ENCODE results near the gene SLC16A3. TPM values are rescaled to one million over a fixed set of nuclear protein-coding genes. Genes with fewer than 3 reads are reported as not detected.

Gene SLC16A3
- total and polyA plus RNA-seq, 9 of the 15 experiments (the other 6 are each of a cell fraction or from before 2014, with no cell fraction given) = 0.11 to 5.4 (median 1.2) TPM; not detected in 2

DNA sequence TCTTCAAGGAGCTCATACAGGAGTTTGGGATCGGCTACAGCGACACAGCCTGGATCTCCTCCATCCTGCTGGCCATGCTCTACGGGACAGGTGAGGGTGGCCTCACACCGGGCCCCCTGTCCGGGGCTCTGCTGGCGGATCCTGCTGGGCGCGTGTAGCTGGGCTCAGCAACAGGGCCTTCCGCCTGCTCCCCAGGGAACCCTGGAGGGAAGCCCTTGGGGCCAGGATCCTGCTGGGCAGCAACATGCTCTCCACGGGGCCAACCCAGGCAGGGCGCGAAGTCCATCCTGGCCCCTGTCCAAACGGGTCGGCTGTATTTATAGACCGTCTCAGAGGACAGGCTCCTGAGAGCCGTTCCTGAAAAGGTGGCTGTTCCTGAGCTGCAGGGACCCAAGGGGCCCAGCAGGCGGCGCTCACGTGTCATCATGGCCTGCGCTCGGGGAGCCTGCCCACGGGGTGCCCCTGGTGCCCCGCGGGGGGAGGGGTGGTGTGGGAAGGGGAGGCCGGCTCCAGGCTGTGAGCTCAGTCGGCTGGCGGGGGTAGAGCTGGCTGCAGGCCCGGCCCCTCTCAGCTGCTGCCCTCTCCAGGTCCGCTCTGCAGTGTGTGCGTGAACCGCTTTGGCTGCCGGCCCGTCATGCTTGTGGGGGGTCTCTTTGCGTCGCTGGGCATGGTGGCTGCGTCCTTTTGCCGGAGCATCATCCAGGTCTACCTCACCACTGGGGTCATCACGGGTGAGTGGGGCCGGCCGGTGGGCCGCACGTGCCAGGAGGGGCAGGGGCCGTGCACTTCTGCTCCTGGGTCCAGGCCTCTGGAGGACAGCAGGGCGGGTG is 7.5 kb downstream of the SLC16A3 start (continued):
- TF ChIP-seq, protein P1, sequence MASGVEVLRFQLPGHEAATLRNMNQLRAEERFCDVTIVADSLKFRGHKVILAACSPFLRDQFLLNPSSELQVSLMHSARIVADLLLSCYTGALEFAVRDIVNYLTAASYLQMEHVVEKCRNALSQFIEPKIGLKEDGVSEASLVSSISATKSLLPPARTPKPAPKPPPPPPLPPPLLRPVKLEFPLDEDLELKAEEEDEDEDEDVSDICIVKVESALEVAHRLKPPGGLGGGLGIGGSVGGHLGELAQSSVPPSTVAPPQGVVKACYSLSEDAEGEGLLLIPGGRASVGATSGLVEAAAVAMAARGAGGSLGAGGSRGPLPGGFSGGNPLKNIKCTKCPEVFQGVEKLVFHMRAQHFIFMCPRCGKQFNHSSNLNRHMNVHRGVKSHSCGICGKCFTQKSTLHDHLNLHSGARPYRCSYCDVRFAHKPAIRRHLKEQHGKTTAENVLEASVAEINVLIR (CRISPR knock-in tag; IDR thresholded peaks at IDR 0.05) = no peak
- TF ChIP-seq, protein P2, sequence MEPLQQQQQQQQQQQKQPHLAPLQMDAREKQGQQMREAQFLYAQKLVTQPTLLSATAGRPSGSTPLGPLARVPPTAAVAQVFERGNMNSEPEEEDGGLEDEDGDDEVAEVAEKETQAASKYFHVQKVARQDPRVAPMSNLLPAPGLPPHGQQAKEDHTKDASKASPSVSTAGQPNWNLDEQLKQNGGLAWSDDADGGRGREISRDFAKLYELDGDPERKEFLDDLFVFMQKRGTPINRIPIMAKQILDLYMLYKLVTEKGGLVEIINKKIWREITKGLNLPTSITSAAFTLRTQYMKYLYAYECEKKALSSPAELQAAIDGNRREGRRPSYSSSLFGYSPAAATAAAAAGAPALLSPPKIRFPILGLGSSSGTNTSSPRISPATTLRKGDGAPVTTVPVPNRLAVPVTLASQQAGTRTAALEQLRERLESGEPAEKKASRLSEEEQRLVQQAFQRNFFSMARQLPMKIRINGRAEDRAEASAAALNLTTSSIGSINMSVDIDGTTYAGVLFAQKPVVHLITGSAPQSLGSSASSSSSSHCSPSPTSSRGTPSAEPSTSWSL (CRISPR knock-in tag; IDR thresholded peaks at IDR 0.05; ENCODE audit: borderline replicate concordance) = no peak
- TF ChIP-seq ZNF584 (CRISPR knock-in tag; IDR thresholded peaks at IDR 0.05; ENCODE audit: low read depth) (no peak), RAD51 (IDR thresholded peaks at IDR 0.05; ENCODE audit: borderline replicate concordance, low read depth) (no peak), SREBF2 (CRISPR knock-in tag; IDR thresholded peaks at IDR 0.05) (no peak), RB1 (IDR thresholded peaks at IDR 0.05; ENCODE audit: low read depth) (peak; percentile 61; the same call in 1 of the 2 replicates), LCOR (CRISPR knock-in tag; IDR thresholded peaks at IDR 0.05) (peak; percentile 70), POLR2H (tag; IDR thresholded peaks at IDR 0.05; ENCODE audit: low read depth) (no peak), SREBF1 (IDR thresholded peaks at IDR 0.05; ENCODE audit: borderline replicate concordance, low read depth, low read length) (no peak), BRCA1 (IDR thresholded peaks at IDR 0.05) (no peak), BRCA1 (CRISPR knock-in tag; IDR thresholded peaks at IDR 0.05) (0 out of 2 replicates have a peak, but pooled peaks have one; percentile 27), CHD4 (IDR thresholded peaks at IDR 0.05; ENCODE audit: insufficient read depth, insufficient replicate concordance, low read depth, low read length, poor library complexity, severe bottlenecking) (no peak), NFRKB (IDR thresholded peaks at IDR 0.05; ENCODE audit: low read depth) (peak; percentile 22; the same call in 1 of the 2 replicates), ARNT (IDR thresholded peaks at IDR 0.05) (no peak)
- TF ChIP-seq, protein P3, sequence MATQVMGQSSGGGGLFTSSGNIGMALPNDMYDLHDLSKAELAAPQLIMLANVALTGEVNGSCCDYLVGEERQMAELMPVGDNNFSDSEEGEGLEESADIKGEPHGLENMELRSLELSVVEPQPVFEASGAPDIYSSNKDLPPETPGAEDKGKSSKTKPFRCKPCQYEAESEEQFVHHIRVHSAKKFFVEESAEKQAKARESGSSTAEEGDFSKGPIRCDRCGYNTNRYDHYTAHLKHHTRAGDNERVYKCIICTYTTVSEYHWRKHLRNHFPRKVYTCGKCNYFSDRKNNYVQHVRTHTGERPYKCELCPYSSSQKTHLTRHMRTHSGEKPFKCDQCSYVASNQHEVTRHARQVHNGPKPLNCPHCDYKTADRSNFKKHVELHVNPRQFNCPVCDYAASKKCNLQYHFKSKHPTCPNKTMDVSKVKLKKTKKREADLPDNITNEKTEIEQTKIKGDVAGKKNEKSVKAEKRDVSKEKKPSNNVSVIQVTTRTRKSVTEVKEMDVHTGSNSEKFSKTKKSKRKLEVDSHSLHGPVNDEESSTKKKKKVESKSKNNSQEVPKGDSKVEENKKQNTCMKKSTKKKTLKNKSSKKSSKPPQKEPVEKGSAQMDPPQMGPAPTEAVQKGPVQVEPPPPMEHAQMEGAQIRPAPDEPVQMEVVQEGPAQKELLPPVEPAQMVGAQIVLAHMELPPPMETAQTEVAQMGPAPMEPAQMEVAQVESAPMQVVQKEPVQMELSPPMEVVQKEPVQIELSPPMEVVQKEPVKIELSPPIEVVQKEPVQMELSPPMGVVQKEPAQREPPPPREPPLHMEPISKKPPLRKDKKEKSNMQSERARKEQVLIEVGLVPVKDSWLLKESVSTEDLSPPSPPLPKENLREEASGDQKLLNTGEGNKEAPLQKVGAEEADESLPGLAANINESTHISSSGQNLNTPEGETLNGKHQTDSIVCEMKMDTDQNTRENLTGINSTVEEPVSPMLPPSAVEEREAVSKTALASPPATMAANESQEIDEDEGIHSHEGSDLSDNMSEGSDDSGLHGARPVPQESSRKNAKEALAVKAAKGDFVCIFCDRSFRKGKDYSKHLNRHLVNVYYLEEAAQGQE (IDR thresholded peaks at IDR 0.05; ENCODE audit: borderline replicate concordance) = peak; percentile 82
- TF ChIP-seq, protein P3 (CRISPR knock-in tag; IDR thresholded peaks at IDR 0.05; ENCODE audit: low read depth) = no peak
